ENCODE results near the gene SMAD9. TPM values are rescaled to one million over a fixed set of nuclear protein-coding genes. Genes with fewer than 3 reads are reported as not detected.

Gene SMAD9
- total RNA-seq, 1 donor, result 4.7 TPM

GRCh38 chr13:36807616-36808015, 112.4 kb downstream of the SMAD9 start:
- no peaks in the 10 kb centered on the region for H3K4me1 ChIP-seq (ENCODE audit: insufficient read depth, low read length)
- TF ChIP-seq, protein P1, sequence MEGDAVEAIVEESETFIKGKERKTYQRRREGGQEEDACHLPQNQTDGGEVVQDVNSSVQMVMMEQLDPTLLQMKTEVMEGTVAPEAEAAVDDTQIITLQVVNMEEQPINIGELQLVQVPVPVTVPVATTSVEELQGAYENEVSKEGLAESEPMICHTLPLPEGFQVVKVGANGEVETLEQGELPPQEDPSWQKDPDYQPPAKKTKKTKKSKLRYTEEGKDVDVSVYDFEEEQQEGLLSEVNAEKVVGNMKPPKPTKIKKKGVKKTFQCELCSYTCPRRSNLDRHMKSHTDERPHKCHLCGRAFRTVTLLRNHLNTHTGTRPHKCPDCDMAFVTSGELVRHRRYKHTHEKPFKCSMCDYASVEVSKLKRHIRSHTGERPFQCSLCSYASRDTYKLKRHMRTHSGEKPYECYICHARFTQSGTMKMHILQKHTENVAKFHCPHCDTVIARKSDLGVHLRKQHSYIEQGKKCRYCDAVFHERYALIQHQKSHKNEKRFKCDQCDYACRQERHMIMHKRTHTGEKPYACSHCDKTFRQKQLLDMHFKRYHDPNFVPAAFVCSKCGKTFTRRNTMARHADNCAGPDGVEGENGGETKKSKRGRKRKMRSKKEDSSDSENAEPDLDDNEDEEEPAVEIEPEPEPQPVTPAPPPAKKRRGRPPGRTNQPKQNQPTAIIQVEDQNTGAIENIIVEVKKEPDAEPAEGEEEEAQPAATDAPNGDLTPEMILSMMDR (IDR thresholded peaks at IDR 0.05; ENCODE audit: extremely low read depth, low read depth, low read length), result no peak
- no peaks in the 10 kb centered on the region for H3K36me3 ChIP-seq (ENCODE audit: insufficient read depth, low read length)
- H3K27me3 ChIP-seq (ENCODE audit: insufficient read depth, low read length), result peaks cover 13% of the 10 kb centered on the region
- no peaks in the 10 kb centered on the region for H3K79me2 ChIP-seq (ENCODE audit: insufficient read depth, low read length)
- DNase-seq (ENCODE audit: insufficient read length, low spot score, missing footprints), result no peak
- H3K4me2 ChIP-seq (ENCODE audit: insufficient read depth, low read length), result no peak overlapping the region
- H4K20me1 ChIP-seq (ENCODE audit: insufficient read depth, low read length), result no peaks in the 10 kb centered on the region
- H3K4me3 ChIP-seq (ENCODE audit: insufficient read depth, low read length), result no peak overlapping the region
- no peak overlapping the region for H2AFZ ChIP-seq (ENCODE audit: low read length)
- H3K9me3 ChIP-seq (ENCODE audit: low read depth, low read length), result no peaks in the 10 kb centered on the region
- no peak overlapping the region for H3K27ac ChIP-seq (ENCODE audit: low read depth, low read length)

GRCh38 chr13:36806102-36806501, 113.9 kb downstream of the SMAD9 start:
- H3K27me3 ChIP-seq (ENCODE audit: insufficient read depth, low read length), result peaks cover 8% of the 10 kb centered on the region
- H3K4me2 ChIP-seq (ENCODE audit: insufficient read depth, low read length), result no peak overlapping the region
- no peaks in the 10 kb centered on the region for H3K4me1 ChIP-seq (ENCODE audit: insufficient read depth, low read length)
- TF ChIP-seq, protein P1 (IDR thresholded peaks at IDR 0.05; ENCODE audit: extremely low read depth, low read depth, low read length), result no peak
- no peak overlapping the region for H2AFZ ChIP-seq (ENCODE audit: low read length)
- no peaks in the 10 kb centered on the region for H4K20me1 ChIP-seq (ENCODE audit: insufficient read depth, low read length)
- no peaks in the 10 kb centered on the region for H3K9me3 ChIP-seq (ENCODE audit: low read depth, low read length)
- H3K36me3 ChIP-seq (ENCODE audit: insufficient read depth, low read length), result no peaks in the 10 kb centered on the region
- no peak overlapping the region for H3K4me3 ChIP-seq (ENCODE audit: insufficient read depth, low read length)
- H3K79me2 ChIP-seq (ENCODE audit: insufficient read depth, low read length), result no peaks in the 10 kb centered on the region
- no peak overlapping the region for H3K27ac ChIP-seq (ENCODE audit: low read depth, low read length)
- DNase-seq (ENCODE audit: insufficient read length, low spot score, missing footprints), result no peak

- no peak overlapping the region for H3K4me2 ChIP-seq (ENCODE audit: insufficient read depth, low read length)
- no peaks in the 10 kb centered on the region for H3K79me2 ChIP-seq (ENCODE audit: insufficient read depth, low read length)
- no peak overlapping the region for H3K27ac ChIP-seq (ENCODE audit: low read depth, low read length)
- no peak overlapping the region for H3K4me3 ChIP-seq (ENCODE audit: insufficient read depth, low read length)
- TF ChIP-seq, protein P1 (IDR thresholded peaks at IDR 0.05; ENCODE audit: extremely low read depth, low read depth, low read length), result no peak
- H3K27me3 ChIP-seq (ENCODE audit: insufficient read depth, low read length), result peaks cover 6% of the 10 kb centered on the region
- H3K9me3 ChIP-seq (ENCODE audit: low read depth, low read length), result no peaks in the 10 kb centered on the region
- H4K20me1 ChIP-seq (ENCODE audit: insufficient read depth, low read length), result no peaks in the 10 kb centered on the region
- H3K36me3 ChIP-seq (ENCODE audit: insufficient read depth, low read length), result no peaks in the 10 kb centered on the region
- H3K4me1 ChIP-seq (ENCODE audit: insufficient read depth, low read length), result no peaks in the 10 kb centered on the region
- no peak for DNase-seq (ENCODE audit: insufficient read length, low spot score, missing footprints)
- no peak overlapping the region for H2AFZ ChIP-seq (ENCODE audit: low read length)
These were observed 115.5 kb downstream of the SMAD9 start for GRCh38 chr13:36804588-36804987.

DNA sequence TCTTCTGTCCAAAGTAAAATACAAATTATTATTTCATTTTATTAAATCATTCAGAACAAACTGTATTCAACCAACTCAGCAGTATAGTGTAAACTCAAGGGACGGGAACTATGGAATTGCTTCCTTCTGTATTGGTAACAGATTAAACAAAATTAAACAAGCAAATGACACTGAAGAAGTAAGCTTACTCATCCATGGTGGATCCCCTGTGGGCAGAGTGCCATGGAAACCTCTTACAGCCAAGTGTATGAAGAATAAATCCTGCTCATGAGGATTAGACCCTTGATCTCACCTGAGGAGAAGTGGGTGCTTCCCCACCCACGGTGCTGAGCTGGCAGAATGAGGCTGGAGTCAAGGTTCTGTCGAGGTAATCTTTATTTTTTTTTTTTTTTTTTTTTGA, 119.0 kb downstream of the SMAD9 start:
- Histone ChIP-seq H3K4me3 (ENCODE audit: insufficient read depth, low read length) (no peak overlapping the region), H3K27me3 (ENCODE audit: insufficient read depth, low read length) (no peaks in the 10 kb centered on the region), H3K4me1 (ENCODE audit: insufficient read depth, low read length) (no peaks in the 10 kb centered on the region), H4K20me1 (ENCODE audit: insufficient read depth, low read length) (no peaks in the 10 kb centered on the region), H3K27ac (ENCODE audit: low read depth, low read length) (no peak overlapping the region), H2AFZ (ENCODE audit: low read length) (no peak overlapping the region), H3K79me2 (ENCODE audit: insufficient read depth, low read length) (no peaks in the 10 kb centered on the region), H3K9me3 (ENCODE audit: low read depth, low read length) (no peaks in the 10 kb centered on the region), H3K4me2 (ENCODE audit: insufficient read depth, low read length) (no peak overlapping the region), H3K36me3 (ENCODE audit: insufficient read depth, low read length) (no peaks in the 10 kb centered on the region)
- no peak for DNase-seq (ENCODE audit: insufficient read length, low spot score, missing footprints)
- TF ChIP-seq, protein P1 (IDR thresholded peaks at IDR 0.05; ENCODE audit: extremely low read depth, low read depth, low read length), result no peak

Measured in osteoblast (primary cell).